ENCODE results near the gene RIBC1. TPM values are rescaled to one million over a fixed set of nuclear protein-coding genes. Genes with fewer than 3 reads are reported as not detected.

The RIBC1 gene
- polyA plus RNA-seq, 1 of the 3 experiments (the other 2 are of a cell fraction), result 0.33 TPM

DNA sequence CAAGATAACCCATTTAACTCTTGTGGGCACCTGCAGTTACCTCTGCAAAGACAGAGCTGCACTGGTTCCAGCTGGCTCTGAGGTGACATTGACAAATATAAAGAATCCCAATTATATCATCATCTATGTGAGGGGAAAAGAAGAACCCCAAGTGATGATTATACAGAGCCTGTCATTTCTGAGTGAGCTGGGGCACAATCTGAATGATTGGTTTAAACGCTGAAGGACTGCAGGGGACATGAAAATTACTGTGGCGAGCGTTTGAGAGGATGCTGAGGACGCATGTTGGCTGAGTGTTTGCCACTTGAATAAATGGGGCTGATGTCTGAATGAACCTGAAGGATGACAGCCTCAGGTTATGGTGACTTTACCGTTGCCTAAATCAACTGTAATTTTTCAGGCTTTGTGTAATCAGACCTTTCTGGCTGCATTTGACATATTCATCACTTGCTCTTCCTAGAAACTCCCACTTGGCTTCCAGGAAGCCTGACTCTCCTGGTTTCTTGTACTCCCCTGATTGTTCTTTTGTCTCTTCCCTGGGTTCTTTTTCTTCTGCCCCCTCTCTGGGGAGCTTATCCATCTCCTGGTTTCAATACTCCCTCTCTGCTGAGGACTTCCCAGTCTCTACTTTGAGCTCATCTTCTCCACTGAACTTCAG is 15.6 kb downstream of the RIBC1 start:
- no peaks in the 10 kb centered on the region for H3K9me2 ChIP-seq
- TF ChIP-seq EZH2phosphoT487 (IDR thresholded peaks at IDR 0.05; ENCODE audit: borderline replicate concordance, low read depth) (no peak), ELF1 (IDR thresholded peaks at IDR 0.05) (no peak), SIN3A (IDR thresholded peaks at IDR 0.05; ENCODE audit: borderline replicate concordance, low read depth, low read length) (no peak), SMC3 (IDR thresholded peaks at IDR 0.05; ENCODE audit: low read depth, low read length) (no peak), RXRA (IDR thresholded peaks at IDR 0.05; ENCODE audit: borderline replicate concordance, low read depth) (no peak), FOXM1 (IDR thresholded peaks at IDR 0.05; ENCODE audit: low read depth) (no peak), FOSL2 (IDR thresholded peaks at IDR 0.05; ENCODE audit: borderline replicate concordance, low read depth) (no peak), NRF1 (IDR thresholded peaks at IDR 0.05; ENCODE audit: low read depth, low read length) (no peak), RFX5 (IDR thresholded peaks at IDR 0.05; ENCODE audit: low read length) (no peak), NFIC (IDR thresholded peaks at IDR 0.05; ENCODE audit: borderline replicate concordance) (no peak), MEF2A (IDR thresholded peaks at IDR 0.05; ENCODE audit: borderline replicate concordance, low read depth) (no peak), YY1 (IDR thresholded peaks at IDR 0.05; ENCODE audit: low read depth) (no peak)
- TF ChIP-seq, protein P1, sequence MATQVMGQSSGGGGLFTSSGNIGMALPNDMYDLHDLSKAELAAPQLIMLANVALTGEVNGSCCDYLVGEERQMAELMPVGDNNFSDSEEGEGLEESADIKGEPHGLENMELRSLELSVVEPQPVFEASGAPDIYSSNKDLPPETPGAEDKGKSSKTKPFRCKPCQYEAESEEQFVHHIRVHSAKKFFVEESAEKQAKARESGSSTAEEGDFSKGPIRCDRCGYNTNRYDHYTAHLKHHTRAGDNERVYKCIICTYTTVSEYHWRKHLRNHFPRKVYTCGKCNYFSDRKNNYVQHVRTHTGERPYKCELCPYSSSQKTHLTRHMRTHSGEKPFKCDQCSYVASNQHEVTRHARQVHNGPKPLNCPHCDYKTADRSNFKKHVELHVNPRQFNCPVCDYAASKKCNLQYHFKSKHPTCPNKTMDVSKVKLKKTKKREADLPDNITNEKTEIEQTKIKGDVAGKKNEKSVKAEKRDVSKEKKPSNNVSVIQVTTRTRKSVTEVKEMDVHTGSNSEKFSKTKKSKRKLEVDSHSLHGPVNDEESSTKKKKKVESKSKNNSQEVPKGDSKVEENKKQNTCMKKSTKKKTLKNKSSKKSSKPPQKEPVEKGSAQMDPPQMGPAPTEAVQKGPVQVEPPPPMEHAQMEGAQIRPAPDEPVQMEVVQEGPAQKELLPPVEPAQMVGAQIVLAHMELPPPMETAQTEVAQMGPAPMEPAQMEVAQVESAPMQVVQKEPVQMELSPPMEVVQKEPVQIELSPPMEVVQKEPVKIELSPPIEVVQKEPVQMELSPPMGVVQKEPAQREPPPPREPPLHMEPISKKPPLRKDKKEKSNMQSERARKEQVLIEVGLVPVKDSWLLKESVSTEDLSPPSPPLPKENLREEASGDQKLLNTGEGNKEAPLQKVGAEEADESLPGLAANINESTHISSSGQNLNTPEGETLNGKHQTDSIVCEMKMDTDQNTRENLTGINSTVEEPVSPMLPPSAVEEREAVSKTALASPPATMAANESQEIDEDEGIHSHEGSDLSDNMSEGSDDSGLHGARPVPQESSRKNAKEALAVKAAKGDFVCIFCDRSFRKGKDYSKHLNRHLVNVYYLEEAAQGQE (IDR thresholded peaks at IDR 0.05; ENCODE audit: low read depth, low read length), result no peak
- TF ChIP-seq, protein P2, sequence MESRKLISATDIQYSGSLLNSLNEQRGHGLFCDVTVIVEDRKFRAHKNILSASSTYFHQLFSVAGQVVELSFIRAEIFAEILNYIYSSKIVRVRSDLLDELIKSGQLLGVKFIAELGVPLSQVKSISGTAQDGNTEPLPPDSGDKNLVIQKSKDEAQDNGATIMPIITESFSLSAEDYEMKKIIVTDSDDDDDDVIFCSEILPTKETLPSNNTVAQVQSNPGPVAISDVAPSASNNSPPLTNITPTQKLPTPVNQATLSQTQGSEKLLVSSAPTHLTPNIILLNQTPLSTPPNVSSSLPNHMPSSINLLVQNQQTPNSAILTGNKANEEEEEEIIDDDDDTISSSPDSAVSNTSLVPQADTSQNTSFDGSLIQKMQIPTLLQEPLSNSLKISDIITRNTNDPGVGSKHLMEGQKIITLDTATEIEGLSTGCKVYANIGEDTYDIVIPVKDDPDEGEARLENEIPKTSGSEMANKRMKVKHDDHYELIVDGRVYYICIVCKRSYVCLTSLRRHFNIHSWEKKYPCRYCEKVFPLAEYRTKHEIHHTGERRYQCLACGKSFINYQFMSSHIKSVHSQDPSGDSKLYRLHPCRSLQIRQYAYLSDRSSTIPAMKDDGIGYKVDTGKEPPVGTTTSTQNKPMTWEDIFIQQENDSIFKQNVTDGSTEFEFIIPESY (IDR thresholded peaks at IDR 0.05; ENCODE audit: borderline replicate concordance, low read depth), result no peak
- TF ChIP-seq, protein P3, sequence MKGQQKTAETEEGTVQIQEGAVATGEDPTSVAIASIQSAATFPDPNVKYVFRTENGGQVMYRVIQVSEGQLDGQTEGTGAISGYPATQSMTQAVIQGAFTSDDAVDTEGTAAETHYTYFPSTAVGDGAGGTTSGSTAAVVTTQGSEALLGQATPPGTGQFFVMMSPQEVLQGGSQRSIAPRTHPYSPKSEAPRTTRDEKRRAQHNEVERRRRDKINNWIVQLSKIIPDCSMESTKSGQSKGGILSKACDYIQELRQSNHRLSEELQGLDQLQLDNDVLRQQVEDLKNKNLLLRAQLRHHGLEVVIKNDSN (IDR thresholded peaks at IDR 0.05; ENCODE audit: borderline replicate concordance, low read depth), result no peak
- TF ChIP-seq, protein P4, sequence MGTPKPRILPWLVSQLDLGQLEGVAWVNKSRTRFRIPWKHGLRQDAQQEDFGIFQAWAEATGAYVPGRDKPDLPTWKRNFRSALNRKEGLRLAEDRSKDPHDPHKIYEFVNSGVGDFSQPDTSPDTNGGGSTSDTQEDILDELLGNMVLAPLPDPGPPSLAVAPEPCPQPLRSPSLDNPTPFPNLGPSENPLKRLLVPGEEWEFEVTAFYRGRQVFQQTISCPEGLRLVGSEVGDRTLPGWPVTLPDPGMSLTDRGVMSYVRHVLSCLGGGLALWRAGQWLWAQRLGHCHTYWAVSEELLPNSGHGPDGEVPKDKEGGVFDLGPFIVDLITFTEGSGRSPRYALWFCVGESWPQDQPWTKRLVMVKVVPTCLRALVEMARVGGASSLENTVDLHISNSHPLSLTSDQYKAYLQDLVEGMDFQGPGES (IDR thresholded peaks at IDR 0.05; ENCODE audit: low read depth, low read length), result no peak
- TF ChIP-seq, protein P5, sequence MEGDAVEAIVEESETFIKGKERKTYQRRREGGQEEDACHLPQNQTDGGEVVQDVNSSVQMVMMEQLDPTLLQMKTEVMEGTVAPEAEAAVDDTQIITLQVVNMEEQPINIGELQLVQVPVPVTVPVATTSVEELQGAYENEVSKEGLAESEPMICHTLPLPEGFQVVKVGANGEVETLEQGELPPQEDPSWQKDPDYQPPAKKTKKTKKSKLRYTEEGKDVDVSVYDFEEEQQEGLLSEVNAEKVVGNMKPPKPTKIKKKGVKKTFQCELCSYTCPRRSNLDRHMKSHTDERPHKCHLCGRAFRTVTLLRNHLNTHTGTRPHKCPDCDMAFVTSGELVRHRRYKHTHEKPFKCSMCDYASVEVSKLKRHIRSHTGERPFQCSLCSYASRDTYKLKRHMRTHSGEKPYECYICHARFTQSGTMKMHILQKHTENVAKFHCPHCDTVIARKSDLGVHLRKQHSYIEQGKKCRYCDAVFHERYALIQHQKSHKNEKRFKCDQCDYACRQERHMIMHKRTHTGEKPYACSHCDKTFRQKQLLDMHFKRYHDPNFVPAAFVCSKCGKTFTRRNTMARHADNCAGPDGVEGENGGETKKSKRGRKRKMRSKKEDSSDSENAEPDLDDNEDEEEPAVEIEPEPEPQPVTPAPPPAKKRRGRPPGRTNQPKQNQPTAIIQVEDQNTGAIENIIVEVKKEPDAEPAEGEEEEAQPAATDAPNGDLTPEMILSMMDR (IDR thresholded peaks at IDR 0.05), result no peak
- TF ChIP-seq, protein P6, sequence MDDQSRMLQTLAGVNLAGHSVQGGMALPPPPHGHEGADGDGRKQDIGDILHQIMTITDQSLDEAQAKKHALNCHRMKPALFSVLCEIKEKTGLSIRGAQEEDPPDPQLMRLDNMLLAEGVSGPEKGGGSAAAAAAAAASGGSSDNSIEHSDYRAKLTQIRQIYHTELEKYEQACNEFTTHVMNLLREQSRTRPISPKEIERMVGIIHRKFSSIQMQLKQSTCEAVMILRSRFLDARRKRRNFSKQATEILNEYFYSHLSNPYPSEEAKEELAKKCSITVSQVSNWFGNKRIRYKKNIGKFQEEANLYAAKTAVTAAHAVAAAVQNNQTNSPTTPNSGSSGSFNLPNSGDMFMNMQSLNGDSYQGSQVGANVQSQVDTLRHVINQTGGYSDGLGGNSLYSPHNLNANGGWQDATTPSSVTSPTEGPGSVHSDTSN (IDR thresholded peaks at IDR 0.05), result no peak
- no peak overlapping the region for H2AFZ ChIP-seq (ENCODE audit: low read depth)
- H3K9ac ChIP-seq, result no peak overlapping the region
- H3K4me1 ChIP-seq (ENCODE audit: control insufficient read depth in 1 of 2, insufficient read depth in 2 of 2, low read depth in 1 of 2, low read length in 1 of 2), result peaks cover 4 to 18% of the 10 kb centered on the region in 2 experiments; a peak in 1 of 4 replicates
- no peak overlapping the region for H3K27ac ChIP-seq (ENCODE audit: low read depth in 2 of 2, low read length in 1 of 2)
- no peak overlapping the region for H3K4me2 ChIP-seq
- no peaks in the 10 kb centered on the region for H3F3A ChIP-seq (replicated peaks; ENCODE audit: insufficient read depth)
- peaks cover 9% of the 10 kb centered on the region for H3K79me2 ChIP-seq (ENCODE audit: insufficient read depth)
- H4K20me1 ChIP-seq (ENCODE audit: insufficient read depth), result no peaks in the 10 kb centered on the region
- H3K27me3 ChIP-seq (ENCODE audit: insufficient read depth), result peaks cover 17% of the 10 kb centered on the region; the same call in 1 of the 2 replicates
- ChIA-PET CTCF (interaction anchor here (0.7 to 2.5 kb wide), 3 partner anchors 121 to 154 kb away, joined by 3 to 19 read pairs (median 4); no protein-coding TSS in a partner anchor), POLR2A (no interaction called here)
- no peak for DNase-seq
- H3K4me3 ChIP-seq (ENCODE audit: low read depth in 2 of 2, low read length in 1 of 2), result no peak overlapping the region
- no peaks in the 10 kb centered on the region for H3K9me3 ChIP-seq
- 29% methylated on average over 5 of the region's 5 CpGs for WGBS (ENCODE audit: low lambda C conversion rate)
- H3K36me3 ChIP-seq (replicated peaks in 1 of 2; ENCODE audit: control insufficient read depth in 1 of 2, insufficient read depth in 2 of 2, low read length in 1 of 2), result no peaks in the 10 kb centered on the region
